NCI-H2196 treated with DMSO at 0.1 percent for 48 hours (cell line): ENCODE results near the gene ARAP2.

ENCODE experiments used
- DNase-seq: peaks from one replicate; lab custom pipeline; 2025; ENCODE audit not compliant: unreplicated experiment; lab: John Stamatoyannopoulos, UW

ARAP2 gene

DNA sequence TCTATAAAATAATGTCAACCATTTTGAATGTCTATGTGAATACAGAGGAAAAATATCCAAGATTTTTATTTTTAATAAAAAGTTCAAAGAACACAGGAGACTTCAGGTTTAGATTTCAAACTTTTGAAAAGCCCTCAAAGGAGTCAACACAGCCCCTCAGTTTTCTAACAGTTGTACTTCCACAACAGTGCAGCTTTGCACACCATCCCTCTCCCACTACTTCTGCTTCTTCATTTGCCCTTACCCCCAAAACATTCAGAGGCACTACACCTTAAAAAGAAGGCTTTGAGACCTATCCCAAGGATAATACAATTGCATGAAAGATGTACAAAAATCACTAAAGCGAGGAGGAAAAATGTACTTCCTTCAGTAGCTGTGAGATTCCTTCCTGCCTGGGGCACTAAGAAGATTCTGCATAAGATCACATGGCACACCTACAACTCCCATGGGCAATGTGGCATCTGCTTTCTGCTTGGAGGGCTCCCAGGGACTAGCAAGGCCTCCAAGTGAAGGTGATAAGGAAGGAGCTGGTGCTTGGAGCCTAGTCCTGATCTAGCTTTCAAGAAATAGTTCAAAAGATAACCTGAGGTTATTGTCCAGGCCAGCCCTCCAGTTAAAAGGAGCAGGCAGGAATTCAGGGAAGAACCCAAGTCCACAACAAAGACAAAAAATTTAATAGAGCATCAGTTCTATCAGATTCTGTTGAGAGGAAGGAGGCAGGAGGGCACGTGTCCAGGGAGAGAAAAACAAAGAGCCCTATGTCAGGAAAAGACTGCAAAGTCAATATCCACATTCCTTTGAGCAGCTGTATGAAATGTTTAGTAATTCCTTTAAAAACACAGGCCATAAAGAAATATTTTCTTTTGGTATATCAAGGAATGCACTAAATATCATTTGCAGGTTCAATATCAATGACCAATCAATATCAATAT is 19.1 kb downstream of the ARAP2 start:
- DNase-seq = no peak

DNA sequence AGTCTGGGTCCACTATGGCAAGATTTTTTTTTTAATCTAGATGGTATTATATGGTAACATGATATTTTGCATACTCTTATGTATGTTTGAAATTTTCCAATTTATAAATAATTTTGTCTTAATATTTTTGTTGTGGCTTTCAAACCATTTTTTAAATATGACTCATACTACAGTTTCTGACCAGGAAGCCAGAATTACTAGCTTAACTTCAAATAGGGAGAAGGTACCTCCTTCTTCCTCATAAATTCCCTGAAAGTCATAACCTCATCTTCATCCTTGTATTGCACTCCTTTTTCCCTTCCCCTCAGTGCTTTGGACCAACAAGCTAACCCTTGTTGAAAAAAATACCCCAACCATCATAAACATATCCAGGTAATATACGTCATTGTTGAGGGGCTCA is 21.6 kb downstream of the ARAP2 start:
- no peak for DNase-seq

DNA sequence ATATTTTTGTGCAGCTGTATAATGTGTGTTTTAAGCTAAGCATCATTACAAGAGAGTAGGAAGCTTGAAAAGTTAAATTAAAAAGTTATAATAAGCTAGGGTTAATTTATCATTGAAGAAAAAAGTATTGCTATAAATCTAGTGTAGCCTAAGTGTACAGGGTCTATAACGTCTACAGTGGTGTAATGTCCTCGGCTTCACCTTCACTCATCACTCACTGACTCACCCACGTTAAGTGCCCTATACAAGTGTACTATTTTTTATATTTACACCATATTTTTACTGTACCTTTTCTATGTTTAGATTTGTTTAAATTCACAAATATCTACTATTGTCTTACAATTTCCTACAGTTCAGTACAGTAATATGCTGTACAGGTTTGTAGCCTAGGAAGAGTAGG is 23.5 kb downstream of the ARAP2 start:
- DNase-seq = no peak

DNA sequence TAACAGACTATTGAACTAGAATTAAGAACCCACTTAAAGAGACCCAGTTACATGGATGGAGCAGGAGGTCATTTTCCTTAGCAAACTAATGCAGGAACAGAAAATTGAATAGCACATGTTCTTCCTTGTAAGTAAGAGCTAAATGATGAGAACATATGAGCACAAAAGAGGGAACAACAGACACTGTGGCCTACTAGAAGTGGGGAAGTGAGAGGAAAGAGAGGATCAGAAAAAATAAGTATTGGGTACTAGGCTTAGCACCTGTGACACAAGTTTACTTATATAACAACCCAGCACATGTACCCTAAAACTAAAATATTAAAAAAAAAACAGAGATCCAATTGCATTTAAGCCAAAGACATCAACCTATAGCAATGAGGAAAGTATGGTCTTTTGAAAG is 26.2 kb downstream of the ARAP2 start:
- DNase-seq = no peak

DNA sequence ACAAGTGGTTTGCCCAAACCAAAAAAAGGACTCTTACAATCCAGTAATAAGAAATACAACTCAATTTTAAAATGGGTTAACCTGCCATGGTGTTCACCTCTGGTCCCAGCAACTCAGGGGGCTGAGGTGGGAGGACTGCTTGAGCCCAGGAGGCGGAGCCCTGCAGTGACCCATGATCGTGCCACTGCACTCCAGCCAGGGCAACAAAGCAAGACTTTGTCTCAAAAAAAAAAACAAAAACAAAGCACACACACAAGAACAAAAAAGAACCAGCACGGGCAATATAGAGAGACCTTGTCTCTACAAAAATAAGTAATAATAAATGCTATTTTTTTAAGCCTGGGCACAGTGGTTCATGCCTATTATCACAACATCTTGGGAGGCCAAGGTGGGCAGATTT is 28.7 kb downstream of the ARAP2 start:
- DNase-seq = no peak

DNA sequence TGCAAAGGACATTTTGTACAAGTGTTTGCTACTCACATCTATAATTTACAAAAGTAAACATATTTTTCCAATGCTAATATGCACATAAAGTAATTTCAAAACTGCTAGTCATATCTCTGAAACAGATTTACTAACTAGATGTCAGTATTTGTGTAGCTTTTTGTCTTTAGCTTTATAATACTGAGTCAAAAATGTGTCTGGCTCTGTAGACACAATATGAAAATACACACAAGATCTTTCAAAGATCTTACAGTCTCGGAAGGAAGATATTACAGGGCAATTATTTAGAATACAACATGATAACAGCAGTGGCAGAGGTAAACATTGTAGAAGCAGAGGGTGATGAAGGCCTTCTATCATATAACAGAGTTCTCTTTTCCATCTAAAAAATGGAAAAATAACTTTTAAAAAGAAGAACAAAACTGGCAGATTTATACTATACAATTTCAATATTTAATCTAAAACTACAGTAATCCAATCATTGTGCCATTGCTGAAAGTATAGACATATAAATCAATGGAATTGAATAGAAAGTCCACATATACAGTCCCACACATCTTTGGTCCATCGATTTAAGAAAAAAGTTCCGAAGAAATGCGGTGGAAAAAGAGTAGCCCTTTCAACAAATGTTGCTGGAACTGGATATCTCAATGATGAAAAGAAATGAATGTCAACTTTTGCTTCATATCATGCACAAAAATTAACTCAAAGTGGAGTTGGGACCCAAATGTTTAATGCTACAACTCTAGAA is 29.4 kb downstream of the ARAP2 start:
- no peak for DNase-seq

DNA sequence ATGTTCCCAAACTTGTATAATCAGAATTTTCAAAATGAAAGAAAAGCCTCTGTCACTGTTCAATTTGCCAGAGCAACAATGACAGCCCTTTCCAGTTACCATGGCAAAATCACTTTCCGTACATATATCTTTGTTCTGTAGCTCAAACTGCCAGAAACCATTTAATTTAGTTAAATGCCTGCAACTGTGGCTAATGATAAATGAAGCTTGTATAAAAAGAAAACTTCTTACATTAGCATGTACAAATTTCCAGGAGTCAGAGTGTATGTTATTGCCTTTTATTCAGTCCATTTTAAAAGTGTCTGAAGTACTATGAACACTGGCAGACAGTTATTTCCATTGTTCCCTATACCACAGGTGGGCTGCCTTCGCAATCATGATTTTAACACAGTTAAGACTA is 30.3 kb downstream of the ARAP2 start:
- DNase-seq = no peak

DNA sequence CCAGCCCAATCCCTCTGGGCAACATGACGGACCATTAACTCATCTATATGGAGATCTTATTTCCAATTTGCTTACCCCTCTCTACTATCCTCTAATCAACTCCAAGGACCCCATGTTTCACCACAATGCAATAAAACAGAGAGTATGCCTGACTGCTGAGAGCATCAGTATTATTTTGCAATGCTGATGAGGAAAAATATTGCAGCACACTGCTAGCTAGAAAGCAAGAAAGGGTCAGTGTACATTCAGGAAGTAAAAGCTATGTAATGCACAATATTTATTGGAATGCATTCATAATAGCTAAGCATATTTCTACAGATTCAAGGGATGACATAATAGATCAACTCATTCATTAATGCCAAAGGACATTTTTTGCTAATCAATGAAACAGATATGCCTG is 33.2 kb downstream of the ARAP2 start:
- no peak for DNase-seq

DNA sequence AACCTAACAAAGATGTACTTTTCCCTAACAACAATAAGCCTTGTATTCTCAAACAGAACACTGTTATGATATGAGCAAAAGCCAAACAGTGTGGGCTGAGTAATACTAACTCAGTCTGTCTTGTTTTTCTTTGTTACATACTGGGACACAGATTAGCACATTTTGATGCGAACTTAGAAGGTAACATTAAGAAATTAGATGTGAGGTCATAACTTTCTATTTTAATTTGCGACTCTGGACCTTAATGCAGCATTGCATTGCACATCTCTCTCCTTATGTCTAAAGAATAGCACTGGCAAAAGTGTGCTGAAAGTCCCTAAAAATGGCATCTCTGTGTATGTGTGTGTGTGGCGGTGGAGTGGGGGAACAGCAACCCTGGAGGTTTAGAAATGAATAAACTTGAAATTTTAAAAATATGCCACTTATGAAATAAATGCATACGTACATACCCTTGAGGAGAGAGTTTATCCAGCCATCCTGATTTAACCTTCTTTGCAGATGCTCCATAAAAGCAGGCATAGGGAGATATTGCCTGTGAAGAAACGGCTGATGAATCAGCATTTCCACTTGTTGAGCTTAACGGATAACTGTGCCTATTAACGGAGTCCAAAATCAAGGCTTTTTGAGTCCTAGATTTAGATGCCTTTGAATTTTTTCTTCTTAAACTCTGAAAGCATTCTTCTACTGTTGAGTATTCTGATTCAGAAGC is 34.2 kb downstream of the ARAP2 start:
- DNase-seq = no peak

DNA sequence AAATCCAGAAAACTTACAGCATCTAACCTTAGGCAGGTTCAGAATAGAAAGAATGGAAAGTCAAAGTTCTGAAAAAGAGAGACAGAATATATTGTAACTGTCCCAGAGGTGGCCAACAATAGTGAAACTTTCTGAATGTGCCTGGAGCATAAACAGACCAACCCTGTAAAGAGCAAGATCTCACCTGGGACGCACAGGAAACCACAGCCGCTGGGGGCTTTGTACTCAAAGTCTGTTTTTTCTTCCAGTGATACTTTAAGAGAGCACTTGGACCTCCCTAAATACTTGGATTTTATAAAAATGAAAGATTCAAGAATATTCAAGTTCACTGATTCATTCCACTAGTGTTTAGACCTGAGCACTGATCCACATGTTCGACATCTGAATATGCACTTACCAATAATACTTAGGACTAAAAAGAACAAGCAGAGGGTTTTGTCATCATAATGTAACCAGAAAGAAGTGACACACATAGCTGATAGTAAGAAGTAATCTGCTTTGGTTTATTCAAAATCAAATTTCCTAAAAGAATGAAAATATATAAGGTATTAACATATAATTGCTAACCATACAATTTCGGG is 35.3 kb downstream of the ARAP2 start:
- no peak for DNase-seq

DNA sequence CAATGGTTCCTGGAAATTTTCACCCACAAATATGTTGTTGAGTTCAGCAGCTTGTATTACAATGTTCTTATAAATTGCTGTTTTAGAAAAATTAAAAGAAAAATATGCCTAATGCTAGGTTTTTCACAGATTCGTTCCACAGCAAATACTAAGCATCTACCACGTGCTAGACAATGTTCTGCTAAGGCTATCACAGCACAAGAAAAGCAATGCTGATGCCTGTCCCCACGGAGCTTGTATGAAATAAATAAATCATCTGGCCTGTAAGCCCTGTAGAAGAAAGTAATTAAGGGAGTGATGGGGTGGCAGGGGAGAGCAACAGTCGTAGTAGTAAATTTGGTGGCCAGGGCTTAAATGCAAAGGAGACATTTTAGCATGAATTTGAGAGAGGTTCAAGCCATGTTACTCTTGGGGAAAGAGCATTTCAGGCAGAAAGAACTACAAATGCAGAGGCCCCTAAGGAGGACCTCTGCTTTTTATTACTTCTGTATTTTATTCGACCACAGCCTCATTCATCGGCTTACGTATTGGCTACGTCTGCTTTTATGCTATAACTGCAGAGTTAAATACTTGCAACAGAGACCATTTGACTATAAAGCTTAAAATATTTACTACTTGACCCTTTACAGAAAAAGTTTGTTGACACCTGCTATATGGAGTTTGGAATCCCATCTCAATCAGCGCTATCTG is 36.3 kb downstream of the ARAP2 start:
- no peak for DNase-seq

DNA sequence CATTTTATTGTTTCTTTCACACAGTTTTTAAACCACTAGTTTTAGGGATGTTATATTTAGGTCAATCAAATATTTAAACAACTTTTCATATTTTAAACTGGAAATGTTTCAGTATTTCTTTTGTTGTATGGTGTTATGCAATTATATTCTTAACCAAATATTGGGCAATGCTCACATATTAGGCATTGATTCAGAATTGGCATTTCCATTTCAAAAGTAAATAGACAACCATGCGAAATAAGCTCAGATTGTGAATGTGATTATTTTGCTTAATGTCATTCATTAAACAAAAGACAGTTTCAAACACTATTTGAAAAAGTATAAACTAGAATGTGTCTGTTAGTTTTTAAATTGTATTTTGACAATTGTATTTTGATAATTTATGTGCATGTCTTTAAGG is 36.9 kb downstream of the ARAP2 start:
- DNase-seq = no peak

DNA sequence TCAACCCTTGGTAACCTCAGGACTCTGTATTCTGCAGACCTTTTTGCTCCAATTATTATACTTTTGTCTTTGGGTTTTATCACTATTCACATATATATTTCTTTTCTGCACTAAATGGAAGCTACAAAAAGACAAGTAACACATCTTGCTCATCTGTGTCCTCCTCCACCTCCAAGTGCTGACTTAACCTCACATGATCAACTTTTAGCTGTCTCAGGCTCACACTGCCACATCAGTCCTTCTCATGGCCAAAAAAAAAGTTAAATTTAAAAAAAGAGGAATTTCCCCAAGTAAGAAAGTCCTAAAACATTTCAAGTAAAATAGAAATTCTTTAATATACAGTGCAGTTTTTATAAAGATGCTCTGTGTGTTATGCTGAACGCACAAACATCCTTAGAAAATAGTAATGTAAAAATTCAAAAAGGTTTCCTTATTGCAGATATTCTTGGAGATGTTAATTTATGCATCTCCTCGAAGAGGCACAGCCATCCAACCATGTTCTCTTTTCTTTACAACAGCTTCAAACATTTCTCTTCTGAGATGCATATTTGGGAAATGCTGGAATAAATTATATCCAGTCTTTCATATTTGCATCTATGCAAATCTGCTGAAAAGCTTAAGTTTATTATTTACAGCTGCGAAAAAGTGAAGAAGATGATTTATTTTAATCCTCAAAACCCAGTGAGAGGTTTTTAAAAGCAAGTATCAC is 37.6 kb downstream of the ARAP2 start:
- no peak for DNase-seq

DNA sequence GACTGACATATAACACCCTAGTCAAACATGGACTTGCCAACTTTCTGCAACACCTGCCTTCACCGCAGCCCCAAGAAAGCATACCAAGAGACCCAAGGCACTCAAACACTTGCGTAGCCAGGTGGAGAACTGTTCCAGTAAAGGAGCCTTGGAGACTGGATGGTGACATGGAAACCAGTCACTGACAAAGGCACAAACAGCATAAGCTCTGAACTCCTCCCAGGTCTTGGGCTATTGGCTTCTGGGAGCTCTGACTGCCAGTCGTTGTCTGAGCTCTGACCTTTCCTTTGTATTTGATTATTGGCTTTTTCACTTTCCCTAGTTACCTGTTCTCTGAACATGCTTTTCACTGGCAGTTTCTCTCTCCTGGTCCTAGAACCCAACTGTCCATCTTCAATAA is 38.3 kb downstream of the ARAP2 start:
- DNase-seq = no peak

DNA sequence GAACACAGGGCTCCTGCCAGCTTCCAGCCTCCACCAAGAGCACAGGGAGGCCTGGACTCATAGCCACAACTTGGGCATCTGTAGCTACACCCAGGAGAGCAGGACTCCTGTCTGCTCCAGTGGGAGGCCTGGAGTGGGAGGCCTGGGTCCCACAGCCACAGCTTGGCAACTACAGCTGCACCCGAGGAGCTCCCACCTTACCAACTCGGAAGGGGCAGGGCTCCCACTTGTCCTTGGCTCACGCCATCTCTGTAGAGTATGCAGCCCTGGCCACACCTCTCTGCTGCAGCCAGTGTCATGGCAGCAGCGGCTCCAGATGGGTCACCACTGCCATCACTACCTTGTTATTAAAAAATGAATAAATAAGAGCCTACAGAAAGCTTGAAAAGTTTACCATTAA is 45.5 kb downstream of the ARAP2 start:
- no peak for DNase-seq

DNA sequence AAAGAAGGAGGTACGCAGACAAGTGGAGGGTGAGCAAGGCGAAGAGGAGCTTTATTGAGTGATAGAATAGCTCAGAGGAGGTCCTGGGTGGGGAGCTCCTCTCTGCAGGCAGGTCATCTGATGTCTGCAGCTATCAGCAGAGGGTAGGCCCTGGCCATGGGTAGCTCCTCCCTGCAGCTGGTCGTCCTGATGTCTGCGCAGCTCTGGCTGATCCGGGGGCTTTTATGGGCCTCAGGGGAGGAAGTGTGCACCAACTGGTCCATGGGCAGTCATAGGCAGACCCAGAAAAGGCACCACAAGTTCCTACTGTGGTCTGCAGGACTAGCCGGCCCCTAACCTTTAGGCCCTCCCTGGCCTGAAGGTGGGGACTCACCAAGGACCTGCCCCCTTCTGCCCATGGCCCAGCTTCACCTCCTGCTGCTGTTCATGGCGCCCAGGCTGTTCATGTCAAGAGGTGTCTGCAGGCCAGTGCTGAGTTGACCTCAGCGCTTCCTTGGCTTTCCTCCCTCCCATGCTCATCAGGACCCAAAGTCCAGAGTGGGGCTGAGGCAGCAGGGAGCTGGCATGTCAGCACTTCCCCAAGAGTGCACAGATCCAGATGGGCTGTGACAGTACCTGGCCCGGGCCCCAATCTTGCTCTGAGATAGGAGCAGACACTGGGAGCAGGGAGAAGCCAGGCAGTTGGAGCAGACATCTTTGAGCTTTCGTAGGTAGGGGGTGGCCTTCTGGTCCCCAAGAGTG is 46.1 kb downstream of the ARAP2 start:
- DNase-seq = no peak

DNA sequence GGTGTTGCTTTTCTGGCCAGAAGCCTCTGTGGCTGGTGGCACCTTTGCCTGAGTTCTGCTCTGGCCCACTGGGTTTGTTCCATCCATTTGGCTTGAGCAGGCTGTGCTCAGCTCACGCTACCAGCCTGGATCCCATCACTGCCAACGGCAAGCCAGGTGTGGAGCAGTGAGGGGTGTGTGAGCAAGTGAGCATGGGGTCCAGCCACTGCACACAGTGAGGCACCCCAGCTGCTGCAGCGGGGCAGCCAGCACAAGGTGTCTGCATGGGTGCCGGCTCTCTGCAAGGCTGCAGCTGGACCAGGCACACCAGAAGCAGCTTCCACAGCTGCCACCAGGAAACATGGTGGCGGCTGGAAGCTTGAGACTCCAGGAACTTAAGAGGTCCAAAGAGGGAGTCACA is 46.8 kb downstream of the ARAP2 start:
- no peak for DNase-seq

DNA sequence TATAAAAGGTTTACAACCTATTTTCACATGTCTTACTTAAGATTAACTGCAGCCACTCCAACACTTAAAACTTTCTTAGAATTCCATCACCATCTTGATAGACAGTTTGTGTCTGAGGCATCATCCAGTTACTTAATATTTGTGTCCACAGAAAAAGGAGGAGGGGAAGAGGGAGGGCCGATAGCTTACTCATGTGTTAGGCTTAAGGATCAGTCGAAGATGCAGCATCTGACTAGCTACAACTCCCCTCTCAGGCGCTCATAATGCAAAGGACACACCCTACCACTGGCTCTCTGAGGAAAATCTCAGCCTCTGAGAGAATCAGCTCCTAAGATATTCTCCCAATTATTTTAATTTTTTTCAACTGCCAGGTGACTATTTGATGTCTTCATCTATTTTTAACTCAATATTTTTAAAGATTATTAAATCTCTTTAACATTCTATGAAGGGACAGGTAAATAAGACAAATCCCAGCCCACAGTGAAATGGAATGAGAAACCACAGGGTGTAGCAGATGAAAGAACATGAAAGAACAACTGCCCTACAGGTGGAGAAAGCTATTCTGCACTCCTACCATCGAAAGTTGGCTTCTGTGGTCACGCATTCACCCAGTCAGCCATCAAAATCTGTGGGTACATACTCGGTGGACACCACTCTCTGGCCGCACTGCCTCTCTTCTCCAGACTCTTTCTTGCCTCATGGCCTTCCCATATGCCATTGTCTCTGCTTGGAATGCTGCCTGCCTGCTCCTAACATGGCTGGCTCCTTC is 48.0 kb downstream of the ARAP2 start:
- no peak for DNase-seq

DNA sequence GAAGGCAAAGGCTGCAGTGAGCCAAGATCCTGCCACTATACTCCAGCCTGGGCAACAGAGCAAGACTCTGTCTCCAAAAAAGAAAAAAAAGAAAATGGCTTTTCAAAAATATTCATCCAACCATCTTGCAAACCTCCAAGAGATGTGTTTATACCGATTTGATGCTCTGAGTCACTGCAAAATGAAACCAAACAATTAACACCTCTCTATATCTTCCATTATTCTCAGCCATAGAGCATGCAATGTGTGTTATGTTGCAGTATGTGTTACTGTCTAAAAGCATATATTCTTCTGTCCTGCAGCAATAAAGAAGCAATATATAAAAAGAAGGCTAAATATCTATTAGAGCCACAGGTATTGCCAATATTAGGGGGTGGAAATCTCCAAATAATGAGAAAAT is 51.4 kb downstream of the ARAP2 start:
- DNase-seq = no peak
